MCF 10A (cell line): ENCODE results near the gene ANKRD12. TPM values are rescaled to one million over a fixed set of nuclear protein-coding genes. Genes with fewer than 3 reads are reported as not detected.

ENCODE experiments used
- BruUV-seq: library from RNA; stranded (reverse); fragments of 400-500 nt; replicated peaks from 2 replicates; lab custom pipeline; 2021; lab: Mats Ljungman, UMichigan
- CTCF ChIA-PET: fragments of 300-600 bp; sonication (Branson Sonifier 250); formaldehyde crosslinking; extraction: SDS; loops from one replicate; lab custom pipeline; 2021; ENCODE audit warnings: antibody characterized with exemption, inconsistent platforms; lab: Yijun Ruan, JAX
- POLR2A ChIA-PET: fragments of 300-600, 350-650 bp; sonication (Branson Sonifier 250); formaldehyde crosslinking; extraction: SDS; loops from one replicate; lab custom pipeline; 2020; ENCODE audit warnings: antibody characterized with exemption, inconsistent platforms; lab: Yijun Ruan, JAX
- DNase-seq: peaks from one replicate; pipeline ENCODE4 v3.0.0-alpha.2; 2018; ENCODE audit not compliant: unreplicated experiment
- H3K27ac Mint-ChIP-seq: one replicate; pipeline ENCODE4 v1.8.0; 2022; ENCODE audit warnings: mild to moderate bottlenecking, low read depth, mixed read lengths; ENCODE audit not compliant: unreplicated experiment
- H3K27me3 Mint-ChIP-seq: one replicate; pipeline ENCODE4 v1.8.0; 2022; ENCODE audit warnings: mixed read lengths; ENCODE audit not compliant: insufficient read depth, unreplicated experiment
- H3K36me3 Mint-ChIP-seq: one replicate; pipeline ENCODE4 v1.8.0; 2022; ENCODE audit warnings: mild to moderate bottlenecking, moderate library complexity, mixed read lengths; ENCODE audit not compliant: insufficient read depth, unreplicated experiment
- H3K4me1 Mint-ChIP-seq: one replicate; pipeline ENCODE4 v1.8.0; 2022; ENCODE audit warnings: mixed read lengths; ENCODE audit not compliant: insufficient read depth, unreplicated experiment
- H3K4me3 Mint-ChIP-seq: one replicate; pipeline ENCODE4 v1.8.0; 2022; ENCODE audit warnings: mild to moderate bottlenecking, moderate library complexity, mixed read lengths; ENCODE audit not compliant: unreplicated experiment
- H3K9me3 Mint-ChIP-seq: one replicate; pipeline ENCODE4 v1.8.0; 2022; ENCODE audit warnings: mixed read lengths; ENCODE audit not compliant: unreplicated experiment
- CTCF ChIP-seq: fragments of 200-600 bp; IDR thresholded peaks from one replicate; pipeline ENCODE4 v1.8.0; 2022; ENCODE audit warnings: antibody characterized with exemption, mild to moderate bottlenecking; ENCODE audit not compliant: unreplicated experiment
- intact Hi-C: fragments of 100-400 bp; cut with micrococcal nuclease; formaldehyde crosslinking; loops from 2 replicates; pipeline ENCODE4 v1.14.1; 2022
- total RNA-seq: library from RNA; stranded (reverse); gene quantifications from 2 replicates; pipeline ENCODE4 v1.2.3, GENCODE V29; 2022

ANKRD12 gene
- total RNA-seq, 1 experiment from 2014 or later: 25.3 TPM

- intact Hi-C loops: no loop called here
- Mint-ChIP-seq H3K36me3 (peaks cover 72% of the 10 kb centered on the region), H3K4me3 (no peak overlapping the region), H3K27me3 (no peaks in the 10 kb centered on the region), H3K27ac (no peak overlapping the region), H3K9me3 (no peaks in the 10 kb centered on the region), H3K4me1 (no peaks in the 10 kb centered on the region)
- ChIA-PET POLR2A (no interaction called here), CTCF (no interaction called here)
- DNase-seq: no peak
- no peak for TF ChIP-seq CTCF
- no TSS peak for BruUV-seq
These were observed 89.9 kb downstream of the ANKRD12 start for GRCh38 chr18:9226463-9226862.

- ChIA-PET POLR2A (no interaction called here), CTCF (interaction anchor here (0.6 kb wide), 3 partner anchors 18 to 435 kb away, joined by 3 to 5 read pairs (median 3); no protein-coding TSS in a partner anchor)
- H3K9me3 Mint-ChIP-seq: no peaks in the 10 kb centered on the region
- intact Hi-C loops: no loop called here
- H3K27me3 Mint-ChIP-seq: no peaks in the 10 kb centered on the region
- H3K36me3 Mint-ChIP-seq: peaks cover 40% of the 10 kb centered on the region
- H3K4me1 Mint-ChIP-seq: no peaks in the 10 kb centered on the region
- no peak for DNase-seq
- no TSS peak for BruUV-seq
- TF ChIP-seq CTCF: no peak
- no peak overlapping the region for H3K4me3 Mint-ChIP-seq
- H3K27ac Mint-ChIP-seq: no peak overlapping the region
These were observed 95.4 kb downstream of the ANKRD12 start for GRCh38 chr18:9231852-9232486.

GRCh38 chr18:9232977-9233376, 96.4 kb downstream of the ANKRD12 start:
- POLR2A ChIA-PET: no interaction called here
- H3K9me3 Mint-ChIP-seq: no peaks in the 10 kb centered on the region

More at GRCh38 chr18:9232977-9233376, 96.4 kb downstream of the ANKRD12 start:
- no peak for TF ChIP-seq CTCF
- no peak overlapping the region for H3K4me3 Mint-ChIP-seq
- H3K36me3 Mint-ChIP-seq: peaks cover 39% of the 10 kb centered on the region
- H3K27me3 Mint-ChIP-seq: no peaks in the 10 kb centered on the region
- CTCF ChIA-PET: interaction anchor here (0.6 kb wide), 1 partner anchor 1011 kb away, joined by 3 read pairs; no protein-coding TSS in a partner anchor
- no peaks in the 10 kb centered on the region for H3K4me1 Mint-ChIP-seq
- no peak for DNase-seq
- no peak overlapping the region for H3K27ac Mint-ChIP-seq
- intact Hi-C loops: no loop called here
- no TSS peak for BruUV-seq
